ENCODE data around the gene TANC1.

- no peak for TF ChIP-seq CTCF (conservative IDR thresholded peaks at IDR 0.05; ENCODE audit: low read depth in 2 of 2)
- TF ChIP-seq REST (IDR thresholded peaks at IDR 0.05; ENCODE audit: unreplicated experiment): no peak
- TF ChIP-seq EZH2phosphoT487 (IDR thresholded peaks at IDR 0.05; ENCODE audit: unreplicated experiment): no peak
- no peak for TF ChIP-seq NANOG (IDR thresholded peaks at IDR 0.05; ENCODE audit: borderline replicate concordance)
- no peak for TF ChIP-seq POLR2AphosphoS5 (IDR thresholded peaks at IDR 0.05; ENCODE audit: low read depth)
- no peak for TF ChIP-seq EZH2 (IDR thresholded peaks at IDR 0.05; ENCODE audit: low read depth, unreplicated experiment)
- TF ChIP-seq ZNF114 (CRISPR knock-in tag; IDR thresholded peaks at IDR 0.05): no peak
- no peak for TF ChIP-seq CREB1 (CRISPR knock-in tag; IDR thresholded peaks at IDR 0.05; ENCODE audit: low read depth)
- no peak for TF ChIP-seq JUNB (IDR thresholded peaks at IDR 0.05; ENCODE audit: unreplicated experiment)
- TF ChIP-seq ETS1 (IDR thresholded peaks at IDR 0.05): no peak
These were observed 251.1 kb downstream of the TANC1 start for GRCh38 chr2:159219394-159219998.
